ENCODE results near the gene FITM1.

FITM1 gene

GRCh38 chr14:24130380-24130716 is at the start of gene FITM1:
Gene FITM1 (plus strand): TSS chr14:24130659. CDS start chr14:24131564, 905 bp downstream.
- DNase-seq = no peak

DNA sequence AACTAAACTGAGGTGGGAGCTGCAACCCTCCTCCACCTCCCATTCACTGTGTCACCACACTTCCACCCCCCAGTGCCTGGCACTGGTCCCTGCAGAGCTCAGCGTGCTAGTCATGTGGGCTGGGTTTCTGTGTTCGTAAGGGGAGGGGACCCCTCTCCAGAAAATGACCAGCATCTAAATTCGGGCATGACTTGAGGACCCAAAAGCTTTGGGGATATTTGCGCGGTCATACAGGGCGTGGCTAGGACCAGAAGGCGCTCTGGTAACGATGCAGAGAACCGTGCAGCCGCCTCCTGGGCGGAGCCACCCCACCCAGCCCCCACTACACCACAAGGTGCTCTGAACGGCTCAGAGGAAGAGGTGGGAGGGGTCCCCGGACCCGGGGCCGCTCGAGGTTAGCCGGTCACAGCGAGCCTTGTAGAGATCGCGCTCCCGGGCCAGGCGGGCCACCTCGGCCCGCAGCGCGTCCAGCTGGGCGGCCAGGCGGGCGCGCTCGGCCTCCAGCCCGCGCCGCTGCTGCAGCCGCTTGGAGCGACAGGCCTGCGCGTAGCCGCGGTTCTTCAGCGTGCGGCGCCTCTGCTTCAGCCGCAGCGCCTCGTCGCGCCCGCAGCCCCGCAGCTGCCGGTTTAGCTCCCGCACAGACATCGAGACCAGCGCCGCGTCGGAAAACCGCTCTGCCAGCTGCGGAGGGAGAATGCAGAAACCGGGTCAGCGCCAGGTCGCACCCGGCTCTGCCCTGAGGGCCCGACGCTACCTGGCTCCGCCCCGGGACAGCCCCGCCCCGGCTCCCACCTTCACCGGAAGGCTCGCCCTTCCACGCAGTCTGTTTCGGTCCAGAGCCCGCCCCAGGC is 49.3 kb upstream of the FITM1 start:
- DNase-seq = peak; percentile 51

DNA sequence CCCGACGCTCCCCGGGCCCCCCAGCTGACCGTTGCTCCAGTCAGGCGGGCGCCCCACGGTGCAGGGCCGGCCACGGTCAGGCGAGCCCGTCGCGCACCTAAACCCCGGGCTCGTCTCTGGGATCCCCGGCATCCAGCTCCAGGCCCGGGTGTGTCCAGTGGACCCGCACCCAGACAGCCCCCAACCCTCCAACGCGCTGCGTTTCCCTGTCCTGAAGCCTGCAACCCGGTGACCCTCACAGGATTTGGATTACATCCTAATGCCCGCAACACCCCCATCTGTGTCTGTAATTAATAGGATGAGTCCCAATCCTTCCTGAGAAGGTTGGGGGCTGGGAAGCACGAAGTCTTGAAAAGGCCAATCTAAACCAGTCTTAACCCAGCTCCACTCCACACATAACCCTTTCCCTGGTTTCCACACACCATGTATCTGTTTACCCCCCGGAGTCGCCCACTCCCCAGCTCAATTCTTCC is 48.7 kb upstream of the FITM1 start:
- DNase-seq = no peak

DNA sequence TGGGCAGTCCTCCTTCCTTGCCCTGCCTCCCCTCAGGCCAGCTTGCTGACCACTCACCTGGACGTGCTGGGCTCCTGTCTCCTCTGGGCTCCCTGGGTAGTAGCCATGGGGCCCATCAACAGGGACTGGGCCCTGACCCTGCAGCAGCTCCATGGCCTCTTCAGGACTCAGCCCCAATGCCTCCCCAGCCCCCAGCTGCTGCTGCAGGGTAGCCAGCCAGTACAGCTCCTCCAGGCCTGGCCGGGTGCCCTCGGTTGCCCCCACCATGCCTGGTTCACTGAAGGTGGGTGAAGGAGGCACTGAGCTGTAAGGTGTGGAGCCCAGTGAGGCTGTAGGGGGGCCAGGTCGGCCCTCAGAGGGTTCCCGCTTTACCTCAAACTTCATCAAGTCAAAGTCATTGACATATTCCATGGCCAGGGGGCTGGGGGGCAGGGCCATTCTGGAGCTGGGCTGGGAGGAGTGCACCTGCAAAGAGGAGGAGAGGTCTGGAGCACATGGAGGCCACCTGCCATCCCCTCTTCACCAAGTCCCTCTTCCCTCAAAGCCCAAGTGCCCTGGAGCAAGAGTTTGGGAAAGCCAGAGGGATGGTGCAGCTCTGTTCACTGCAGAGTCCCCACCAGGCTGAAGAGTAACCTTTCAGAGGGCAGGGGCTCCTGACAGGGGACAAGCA is 47.9 kb upstream of the FITM1 start:
- DNase-seq = no peak

DNA sequence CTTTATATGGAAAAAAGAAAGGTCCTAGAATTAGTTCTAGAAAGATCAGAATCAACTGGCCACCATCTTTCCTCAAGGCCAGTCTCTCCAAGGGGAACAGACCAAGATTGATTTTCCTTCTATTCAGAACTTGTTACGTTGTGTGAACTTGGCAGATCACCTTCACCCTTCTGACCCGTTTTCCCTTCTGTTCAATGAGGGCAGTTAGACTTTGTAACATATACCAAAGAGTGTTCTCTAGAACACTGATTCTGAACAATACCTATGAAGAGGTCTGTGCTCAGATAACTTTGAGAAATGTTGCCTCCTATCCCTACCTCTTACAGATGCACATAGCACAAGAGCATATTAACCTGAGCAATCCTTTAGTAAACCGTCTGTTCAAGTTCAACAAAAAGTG is 47.0 kb upstream of the FITM1 start:
- DNase-seq = no peak

GRCh38 chr14:24084440-24084839 is 46.0 kb upstream of the FITM1 start:
- no peak for DNase-seq

DNA sequence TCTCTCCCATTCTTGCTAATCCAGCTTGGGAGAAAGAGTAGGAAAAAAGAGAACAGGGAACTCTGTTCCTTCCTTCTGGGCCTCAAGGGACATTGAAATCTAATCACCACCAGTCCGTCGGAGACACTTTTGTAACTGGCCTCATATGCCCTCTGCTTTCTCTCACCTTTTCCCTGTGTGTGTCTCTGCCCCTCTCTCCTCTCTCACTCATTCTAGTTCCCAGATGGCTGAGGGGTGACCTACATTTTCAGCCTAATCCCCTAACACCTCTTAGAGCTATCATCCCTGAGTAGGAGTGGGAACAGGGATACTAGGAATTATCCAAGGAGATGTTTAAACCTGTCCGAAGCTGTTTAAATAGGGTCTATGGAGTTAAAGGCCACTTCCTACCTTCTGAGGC is 45.2 kb upstream of the FITM1 start:
- no peak for DNase-seq

DNA sequence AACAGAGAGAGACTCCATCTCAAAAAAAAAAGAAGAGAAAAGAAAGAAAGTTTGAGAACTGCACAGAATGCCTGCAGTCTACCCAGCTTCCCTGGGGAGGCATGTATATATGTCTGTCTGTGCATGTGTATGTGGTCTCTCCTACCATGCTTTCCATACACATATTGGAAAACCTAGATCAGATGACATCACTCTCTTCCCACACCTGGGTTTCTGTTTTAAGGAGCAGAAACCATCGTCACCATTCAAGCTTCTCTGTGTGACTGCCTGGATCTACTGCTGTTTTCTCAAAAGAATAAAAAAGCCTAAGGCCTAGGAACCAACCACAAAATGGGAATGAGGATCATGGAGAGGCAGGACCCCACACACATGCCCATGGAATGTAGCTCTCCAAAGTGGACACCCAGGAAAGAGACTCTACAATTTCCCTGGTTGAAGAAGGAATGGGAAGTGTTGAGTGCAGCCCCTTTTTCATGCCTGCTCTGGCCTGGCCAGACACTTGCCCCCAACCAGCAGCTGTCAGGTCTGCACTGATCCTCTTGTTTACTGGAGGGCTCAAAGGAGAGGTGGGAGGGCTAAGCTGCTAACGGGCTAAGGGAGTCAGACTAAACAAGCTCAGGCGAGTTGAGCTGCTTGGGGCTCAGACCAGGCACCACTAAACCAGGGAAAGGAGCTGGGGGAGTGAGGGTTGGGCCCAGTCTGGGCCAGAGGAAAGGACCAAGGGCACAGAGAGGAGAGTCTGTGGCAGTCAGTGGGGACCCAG is 44.1 kb upstream of the FITM1 start:
- DNase-seq = no peak

DNA sequence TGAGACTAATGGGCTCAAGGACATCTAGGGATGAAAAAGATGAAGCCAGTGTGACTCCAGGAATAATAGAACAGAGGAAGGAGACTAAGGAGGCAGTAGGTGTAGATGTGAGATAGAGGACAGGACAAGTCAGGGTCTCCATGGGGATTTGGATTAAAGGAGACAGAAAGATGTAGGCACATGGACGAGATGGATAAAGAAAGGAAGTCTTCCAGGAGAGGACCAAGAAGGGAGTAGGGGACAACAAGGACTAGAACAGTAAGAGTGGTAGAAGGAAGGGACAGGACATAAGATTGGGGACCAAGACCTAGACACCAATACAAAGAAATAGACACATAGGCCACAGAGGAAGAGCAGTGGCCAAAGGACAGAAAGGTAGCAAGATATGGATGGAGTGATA is 43.5 kb upstream of the FITM1 start:
- no peak for DNase-seq

DNA sequence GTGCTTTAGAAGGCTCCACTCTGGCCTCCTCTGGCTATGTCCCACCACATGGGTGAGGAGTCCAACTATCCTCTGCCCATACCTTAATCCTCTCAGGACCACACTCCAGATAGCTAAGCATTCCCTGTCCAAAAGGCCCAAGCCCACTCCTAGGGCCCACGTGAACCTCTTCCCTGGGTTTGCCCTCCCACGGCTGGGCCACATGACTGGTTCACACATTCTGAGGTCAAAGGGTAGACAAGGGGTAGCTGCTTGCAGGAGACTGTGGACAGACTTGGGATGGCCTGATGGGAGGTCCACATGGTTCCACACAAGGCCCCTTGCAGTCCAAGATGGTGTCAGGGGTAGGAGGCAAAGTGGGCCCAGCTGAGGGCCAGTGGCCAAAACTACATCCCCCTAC is 42.4 kb upstream of the FITM1 start:
- no peak for DNase-seq

GRCh38 chr14:24089890-24090289 is 40.6 kb upstream of the FITM1 start:
- no peak for DNase-seq

DNA sequence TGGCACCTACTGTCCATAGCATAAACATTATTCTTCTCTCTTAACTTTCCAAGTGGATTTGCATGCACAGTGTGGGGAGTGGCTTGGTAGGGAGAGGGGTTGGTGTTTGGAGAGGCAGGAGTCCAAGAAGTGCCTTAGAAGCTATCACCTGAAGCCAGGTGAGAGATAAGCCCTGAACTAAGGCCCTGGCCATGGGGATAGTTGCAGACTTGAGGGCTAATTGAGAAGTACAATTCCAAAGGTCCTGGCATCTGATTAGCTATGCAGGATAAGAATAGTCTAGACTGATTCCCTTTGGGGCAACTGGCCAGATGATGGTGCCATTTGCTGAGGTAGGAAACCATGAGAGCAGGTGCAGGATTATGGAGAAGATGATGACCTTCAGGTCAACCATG is 38.4 kb upstream of the FITM1 start:
- DNase-seq = no peak

GRCh38 chr14:24092505-24093206 is 37.8 kb upstream of the FITM1 start:
- DNase-seq = no peak

- DNase-seq = no peak
These were observed 37.1 kb upstream of the FITM1 start for GRCh38 chr14:24093207-24093900.

GRCh38 chr14:24093901-24094840 is 36.3 kb upstream of the FITM1 start, which contains the start of gene PCK2:
Gene PCK2 (plus strand): TSS chr14:24094311. CDS start chr14:24094406, 95 bp downstream.
- DNase-seq = peak; percentile 61

DNA sequence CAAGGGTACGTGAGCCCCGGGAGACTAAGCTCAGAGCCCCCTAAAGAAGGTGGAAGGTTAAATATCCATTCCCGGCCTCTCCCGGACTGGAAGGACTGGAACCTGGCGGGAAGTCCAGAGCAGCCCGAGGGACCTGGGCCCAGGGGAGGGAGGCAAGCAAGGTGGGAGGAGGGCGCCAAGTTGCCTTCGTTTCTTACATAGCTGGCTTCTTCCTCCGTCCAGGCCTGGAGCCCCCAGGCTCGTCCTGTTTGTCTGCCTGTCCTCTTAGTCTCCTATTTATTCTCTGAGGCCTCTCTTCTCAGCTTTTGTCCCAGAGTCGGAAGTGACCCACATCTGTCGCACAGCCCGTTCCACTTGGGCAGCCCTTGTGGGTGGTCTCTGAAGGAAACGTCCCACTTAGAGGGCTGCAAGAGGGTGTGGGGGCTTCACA is 35.6 kb upstream of the FITM1 start:
- DNase-seq = no peak

DNA sequence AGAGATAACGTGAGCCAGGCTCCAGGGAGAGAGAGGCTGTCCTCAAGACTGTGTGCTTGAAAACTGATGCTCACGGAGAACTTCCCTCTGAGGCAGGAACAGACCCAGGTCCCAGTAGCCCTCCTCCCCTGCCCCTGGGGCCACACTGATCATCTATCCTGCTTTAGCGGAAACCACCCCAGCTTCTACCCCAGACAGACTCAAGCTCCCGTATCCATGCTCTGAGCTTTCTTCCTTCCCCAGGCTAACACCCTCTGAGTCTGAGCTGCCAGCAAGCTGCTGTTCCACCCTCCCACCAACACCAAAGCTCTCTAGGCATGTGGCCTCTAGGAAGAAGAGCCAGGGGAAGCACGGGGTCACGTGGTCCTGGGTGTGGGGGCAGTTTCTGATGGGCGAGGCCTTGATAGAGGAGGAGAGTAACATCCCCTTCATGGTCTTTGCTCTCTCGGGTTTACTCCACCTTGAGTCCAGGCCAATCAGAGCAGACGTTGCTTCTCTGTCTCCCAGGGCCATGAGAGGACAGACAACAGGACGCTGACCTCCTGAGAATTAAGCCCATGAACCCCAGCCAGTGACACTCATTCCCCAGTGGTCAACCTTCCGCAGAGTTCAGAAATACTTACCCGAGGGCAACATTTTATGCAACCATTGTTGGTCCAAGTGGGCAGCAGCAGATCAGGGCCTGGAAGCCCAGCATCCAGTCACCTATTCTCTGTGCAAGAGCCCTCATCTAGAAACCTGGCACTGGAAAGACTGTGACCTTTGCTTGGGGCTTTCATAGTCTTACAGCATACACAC is 35.0 kb upstream of the FITM1 start:
- DNase-seq = no peak

- DNase-seq = no peak
These were observed 33.8 kb upstream of the FITM1 start for GRCh38 chr14:24096545-24097181.

- DNase-seq = no peak
These were observed 32.1 kb upstream of the FITM1 start for GRCh38 chr14:24098229-24098926.

All from NCI-H526 treated with DMSO at 0.1 percent for 48 hours (cell line).